K562 (cell line): ENCODE results near the gene RAB31. TPM values are rescaled to one million over a fixed set of nuclear protein-coding genes. Genes with fewer than 3 reads are reported as not detected.

Experiments used
- CHD2 ChIP-seq: IDR thresholded peaks from 2 replicates; pipeline ENCODE4 v1.6.1; 2011; ENCODE audit warnings: low read depth, low read length
- DLX4 ChIP-seq: fragments of 250-450 bp; sonication (Bioruptor Pico); IDR thresholded peaks from 2 replicates; pipeline ENCODE4 v1.6.1; 2021; ENCODE audit warnings: mild to moderate bottlenecking
- HNRNPH1 ChIP-seq: fragments of 200-400 bp; formaldehyde crosslinking; optimal IDR thresholded peaks from 2 replicates; pipeline ENCODE3; 2017; ENCODE audit warnings: low read depth, mild to moderate bottlenecking, low read length, moderate library complexity
- ID3 ChIP-seq, 2 experiments: fragments of 250-450 bp in 1 of 2; fragments of 450-650 bp in 1 of 2; sonication (Bioruptor Pico) in 1 of 2; IDR thresholded peaks; 2 replicates each; pipeline versions ENCODE4 v1.6.1 to v1.8.0; 2016 to 2021; ENCODE audit warnings: mild to moderate bottlenecking in 2 of 2, moderate library complexity in 2 of 2, missing compliant biosample characterization in 1 of 2, missing genetic modification characterization in 1 of 2
- JUND ChIP-seq, 2 experiments: IDR thresholded peaks; 2 replicates in 1 of 2; 3 replicates in 1 of 2; pipeline ENCODE4 v1.6.1; 2011; ENCODE audit warnings: borderline replicate concordance in 2 of 2, low read depth in 2 of 2, low read length in 2 of 2, improper control_type of control experiment in 1 of 2, missing biosample characterization in 1 of 2, missing genetic modification characterization in 1 of 2, missing genetic modification reagents in 1 of 2
- LCOR ChIP-seq: sonication (generic); formaldehyde crosslinking; IDR thresholded peaks from 2 replicates; pipeline ENCODE4 v1.8.0; 2022; ENCODE audit warnings: mild to moderate bottlenecking, missing genetic modification reagents
- PCBP2 ChIP-seq: fragments of 200-400 bp; formaldehyde crosslinking; IDR thresholded peaks from 2 replicates; pipeline ENCODE4 v1.6.1; 2018; ENCODE audit warnings: low read length, low read depth, mild to moderate bottlenecking, moderate library complexity; ENCODE audit not compliant: poor library complexity, severe bottlenecking
- TAF7 ChIP-seq: fragments of 450-650 bp; IDR thresholded peaks from 2 replicates; pipeline ENCODE4 v1.6.1; 2016; ENCODE audit warnings: missing genetic modification characterization, missing compliant biosample characterization
- U2AF1 ChIP-seq: fragments of 200-400 bp; formaldehyde crosslinking; optimal IDR thresholded peaks from 2 replicates; pipeline ENCODE3; 2017; ENCODE audit warnings: mild to moderate bottlenecking, low read depth, low read length, moderate library complexity
- ZNF778 ChIP-seq: fragments of 450-650 bp; formaldehyde crosslinking; IDR thresholded peaks from 2 replicates; pipeline ENCODE4 v1.4.0; 2020; ENCODE audit warnings: mild to moderate bottlenecking, moderate library complexity
- polyA plus RNA-seq, 8 experiments: library from polyadenylated mRNA; depleted of rRNA in 4 of 8; stranded (reverse) in 5 of 8; unstranded in 3 of 8; fragments of >200 nt; fragmentation: Nextera tagmentation in 2 of 8; fragmentation: Illumina TruSeq in 1 of 8; extraction: Ambion mirVana in 2 of 8; extraction: Trizol in 1 of 8; gene quantifications; 2 replicates each; pipeline versions ENCODE4 v1.2.1 to v1.2.3, GENCODE V29; 2011 to 2014; ENCODE audit warnings: inconsistent platforms in 1 of 8, missing spikeins in 1 of 8
- total RNA-seq, 7 experiments: library from RNA; depleted of rRNA in 6 of 7; stranded (reverse); fragments of >200 nt in 6 of 7; fragmentation: Illumina TruSeq in 2 of 7; extraction: Trizol in 2 of 7; gene quantifications; 2 replicates each; pipeline versions ENCODE4 v1.2.1 to v1.2.3, GENCODE V29; 2011 to 2021; ENCODE audit warnings: low replicate concordance in 1 of 7
- TF ChIP-seq, protein P1 (sequence below): fragments of 150-350 bp; conservative IDR thresholded peaks from 2 replicates; pipeline ENCODE4 v1.6.1; 2014; ENCODE audit warnings: low read length
- TF ChIP-seq, protein P2 (sequence below): fragments of 450-650 bp; IDR thresholded peaks from 2 replicates; pipeline ENCODE4 v1.7.0; 2016; ENCODE audit warnings: borderline replicate concordance
- TF ChIP-seq, protein P3 (sequence below): fragments of 200-800 bp; sonication (Bioruptor generic); IDR thresholded peaks from 2 replicates; pipeline ENCODE4 v1.6.1; 2017; ENCODE audit warnings: missing genetic modification characterization, missing compliant biosample characterization

Gene RAB31
- total and polyA plus RNA-seq, 9 of the 15 experiments (the other 6 are each of a cell fraction or from before 2014, with no cell fraction given), result 20.7 to 70.4 (median 41.3) TPM

DNA sequence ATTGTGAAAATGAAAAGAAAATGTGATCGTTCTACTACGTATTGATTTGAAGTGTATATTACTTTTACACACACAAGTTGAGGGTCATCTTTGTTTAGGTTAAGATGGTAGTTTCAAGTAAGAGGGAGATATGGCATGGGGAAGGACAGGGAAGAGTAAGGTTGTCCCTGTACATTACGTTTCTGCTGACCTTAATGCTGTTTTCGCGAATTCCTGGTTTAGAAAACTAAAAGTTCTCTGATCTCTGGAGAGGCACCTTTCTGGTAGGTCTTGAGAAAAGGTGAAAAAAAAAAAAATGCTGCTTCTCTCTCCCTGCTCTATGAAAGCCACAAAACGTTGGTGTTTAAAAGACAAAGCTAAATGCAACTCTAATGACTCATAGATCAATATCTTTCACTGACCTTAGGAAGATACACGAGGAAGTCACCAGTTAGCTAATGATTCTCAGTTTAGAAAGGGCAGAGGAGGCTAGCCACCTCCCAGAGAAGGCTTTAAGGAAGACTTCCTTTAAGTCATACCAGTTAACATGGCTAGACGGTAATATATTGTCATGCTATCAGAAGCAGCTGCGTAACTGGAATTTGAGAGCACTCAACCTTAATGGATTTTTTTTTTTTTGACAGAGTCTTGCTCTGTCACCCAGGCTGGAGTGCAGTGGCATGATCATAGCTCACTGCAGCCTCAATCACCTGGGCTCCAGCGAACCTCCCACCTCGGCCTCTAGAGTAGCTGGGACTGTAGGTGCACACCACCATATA is 190.9 kb downstream of the RAB31 start (continued):
- TF ChIP-seq, protein P1, sequence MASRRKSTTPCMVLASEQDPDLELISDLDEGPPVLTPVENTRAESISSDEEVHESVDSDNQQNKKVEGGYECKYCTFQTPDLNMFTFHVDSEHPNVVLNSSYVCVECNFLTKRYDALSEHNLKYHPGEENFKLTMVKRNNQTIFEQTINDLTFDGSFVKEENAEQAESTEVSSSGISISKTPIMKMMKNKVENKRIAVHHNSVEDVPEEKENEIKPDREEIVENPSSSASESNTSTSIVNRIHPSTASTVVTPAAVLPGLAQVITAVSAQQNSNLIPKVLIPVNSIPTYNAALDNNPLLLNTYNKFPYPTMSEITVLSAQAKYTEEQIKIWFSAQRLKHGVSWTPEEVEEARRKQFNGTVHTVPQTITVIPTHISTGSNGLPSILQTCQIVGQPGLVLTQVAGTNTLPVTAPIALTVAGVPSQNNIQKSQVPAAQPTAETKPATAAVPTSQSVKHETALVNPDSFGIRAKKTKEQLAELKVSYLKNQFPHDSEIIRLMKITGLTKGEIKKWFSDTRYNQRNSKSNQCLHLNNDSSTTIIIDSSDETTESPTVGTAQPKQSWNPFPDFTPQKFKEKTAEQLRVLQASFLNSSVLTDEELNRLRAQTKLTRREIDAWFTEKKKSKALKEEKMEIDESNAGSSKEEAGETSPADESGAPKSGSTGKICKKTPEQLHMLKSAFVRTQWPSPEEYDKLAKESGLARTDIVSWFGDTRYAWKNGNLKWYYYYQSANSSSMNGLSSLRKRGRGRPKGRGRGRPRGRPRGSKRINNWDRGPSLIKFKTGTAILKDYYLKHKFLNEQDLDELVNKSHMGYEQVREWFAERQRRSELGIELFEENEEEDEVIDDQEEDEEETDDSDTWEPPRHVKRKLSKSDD, result no peak
- TF ChIP-seq ID3 (CRISPR knock-in tag; IDR thresholded peaks at IDR 0.05) (no peak), ID3 (tag; IDR thresholded peaks at IDR 0.05) (peak; percentile 83), ZNF778 (CRISPR knock-in tag) (no peak), JUND (IDR thresholded peaks at IDR 0.05; ENCODE audit: borderline replicate concordance, low read depth, low read length) (peak; percentile 100), JUND (tag; IDR thresholded peaks at IDR 0.05; ENCODE audit: borderline replicate concordance, low read depth, low read length) (peak; percentile 100), PCBP2 (no peak), TAF7 (tag) (peak; percentile 71), U2AF1 (no peak), HNRNPH1 (no peak), DLX4 (CRISPR knock-in tag) (no peak), CHD2 (no peak), LCOR (CRISPR knock-in tag) (peak; percentile 41; the same call in 1 of the 2 replicates)
- TF ChIP-seq, protein P2, sequence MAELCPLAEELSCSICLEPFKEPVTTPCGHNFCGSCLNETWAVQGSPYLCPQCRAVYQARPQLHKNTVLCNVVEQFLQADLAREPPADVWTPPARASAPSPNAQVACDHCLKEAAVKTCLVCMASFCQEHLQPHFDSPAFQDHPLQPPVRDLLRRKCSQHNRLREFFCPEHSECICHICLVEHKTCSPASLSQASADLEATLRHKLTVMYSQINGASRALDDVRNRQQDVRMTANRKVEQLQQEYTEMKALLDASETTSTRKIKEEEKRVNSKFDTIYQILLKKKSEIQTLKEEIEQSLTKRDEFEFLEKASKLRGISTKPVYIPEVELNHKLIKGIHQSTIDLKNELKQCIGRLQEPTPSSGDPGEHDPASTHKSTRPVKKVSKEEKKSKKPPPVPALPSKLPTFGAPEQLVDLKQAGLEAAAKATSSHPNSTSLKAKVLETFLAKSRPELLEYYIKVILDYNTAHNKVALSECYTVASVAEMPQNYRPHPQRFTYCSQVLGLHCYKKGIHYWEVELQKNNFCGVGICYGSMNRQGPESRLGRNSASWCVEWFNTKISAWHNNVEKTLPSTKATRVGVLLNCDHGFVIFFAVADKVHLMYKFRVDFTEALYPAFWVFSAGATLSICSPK, result no peak
- TF ChIP-seq, protein P3, sequence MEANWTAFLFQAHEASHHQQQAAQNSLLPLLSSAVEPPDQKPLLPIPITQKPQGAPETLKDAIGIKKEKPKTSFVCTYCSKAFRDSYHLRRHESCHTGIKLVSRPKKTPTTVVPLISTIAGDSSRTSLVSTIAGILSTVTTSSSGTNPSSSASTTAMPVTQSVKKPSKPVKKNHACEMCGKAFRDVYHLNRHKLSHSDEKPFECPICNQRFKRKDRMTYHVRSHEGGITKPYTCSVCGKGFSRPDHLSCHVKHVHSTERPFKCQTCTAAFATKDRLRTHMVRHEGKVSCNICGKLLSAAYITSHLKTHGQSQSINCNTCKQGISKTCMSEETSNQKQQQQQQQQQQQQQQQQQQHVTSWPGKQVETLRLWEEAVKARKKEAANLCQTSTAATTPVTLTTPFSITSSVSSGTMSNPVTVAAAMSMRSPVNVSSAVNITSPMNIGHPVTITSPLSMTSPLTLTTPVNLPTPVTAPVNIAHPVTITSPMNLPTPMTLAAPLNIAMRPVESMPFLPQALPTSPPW (CRISPR knock-in tag), result peak; percentile 64
